Measurements from ENCODE around the gene GAL3ST2. TPM values are rescaled to one million over a fixed set of nuclear protein-coding genes. Genes with fewer than 3 reads are reported as not detected.

The GAL3ST2 gene
- total RNA-seq, 4 donors from 2014 or later, result 0.40 TPM; not detected in 3

GRCh38 chr2:241770185-241770935 lies 6.3 kb upstream of the GAL3ST2 start:
- Histone ChIP-seq H3K36me3 (peaks cover 0 to 16% of the 10 kb centered on the region in 2 donors), H3K27me3 (peaks cover 51% of the 10 kb centered on the region), H3K27ac (no peak overlapping the region), H3K4me3 (no peak overlapping the region), H3K4me1 (peaks cover 0 to 20% (median 7%) of the 10 kb centered on the region in 3 donors), H3K9me3 (no peaks in the 10 kb centered on the region)
- no peak for TF ChIP-seq POLR2A (IDR thresholded peaks at IDR 0.05)
- no peak for TF ChIP-seq CTCF (IDR thresholded peaks at IDR 0.05)
- TF ChIP-seq EP300 (IDR thresholded peaks at IDR 0.05), result no peak
- TF ChIP-seq POLR2AphosphoS5 (IDR thresholded peaks at IDR 0.05), result no peak
- ATAC-seq, result no peak
- 40% methylated on average over 1 of the region's 27 CpGs; no CpG with 5 or more reads in 1 of the 2 donors for WGBS, 2 donors (ENCODE audit: low coverage in 1 of 2)

- TF ChIP-seq POLR2AphosphoS5 (IDR thresholded peaks at IDR 0.05) (no peak), CTCF (IDR thresholded peaks at IDR 0.05) (no peak), POLR2A (IDR thresholded peaks at IDR 0.05) (no peak), EP300 (IDR thresholded peaks at IDR 0.05) (no peak)
- H3K27ac ChIP-seq, result no peak overlapping the region
- H3K27me3 ChIP-seq, result peaks cover 57% of the 10 kb centered on the region
- no peaks in the 10 kb centered on the region for H3K9me3 ChIP-seq
- peaks cover 0 to 16% of the 10 kb centered on the region in 2 donors for H3K36me3 ChIP-seq
- ATAC-seq, result no peak
- no peak overlapping the region for H3K4me3 ChIP-seq
- 100% methylated on average over 1 of the region's 12 CpGs; no CpG with 5 or more reads in 1 of the 2 donors for WGBS, 2 donors (ENCODE audit: low coverage in 1 of 2)
- H3K4me1 ChIP-seq, result peaks cover 0 to 20% (median 7%) of the 10 kb centered on the region in 3 donors
Measured at GRCh38 chr2:241770936-241771285, 5.7 kb upstream of the GAL3ST2 start.

- Histone ChIP-seq H3K4me3 (no peak overlapping the region), H3K27ac (no peak overlapping the region), H3K36me3 (peaks cover 0 to 16% of the 10 kb centered on the region in 2 donors), H3K4me1 (peaks cover 0 to 20% (median 7%) of the 10 kb centered on the region in 3 donors), H3K9me3 (no peaks in the 10 kb centered on the region), H3K27me3 (peaks cover 62% of the 10 kb centered on the region)
- WGBS, 2 donors (ENCODE audit: low coverage in 1 of 2), result 0% methylated on average over 5 of the region's 38 CpGs; no CpG with 5 or more reads in 1 of the 2 donors
- ATAC-seq, result peak; percentile 56
- TF ChIP-seq EP300 (IDR thresholded peaks at IDR 0.05), result no peak
- TF ChIP-seq POLR2A (IDR thresholded peaks at IDR 0.05), result no peak
- TF ChIP-seq POLR2AphosphoS5 (IDR thresholded peaks at IDR 0.05), result peak; percentile 7
- no peak for TF ChIP-seq CTCF (IDR thresholded peaks at IDR 0.05)
Measured at GRCh38 chr2:241771286-241772062, 5.1 kb upstream of the GAL3ST2 start.

- TF ChIP-seq CTCF (IDR thresholded peaks at IDR 0.05) (no peak), POLR2AphosphoS5 (IDR thresholded peaks at IDR 0.05) (no peak), POLR2A (IDR thresholded peaks at IDR 0.05) (no peak), EP300 (IDR thresholded peaks at IDR 0.05) (no peak)
- Histone ChIP-seq H3K4me1 (peaks cover 0 to 20% (median 7%) of the 10 kb centered on the region in 3 donors), H3K27me3 (peaks cover 68% of the 10 kb centered on the region), H3K9me3 (no peaks in the 10 kb centered on the region), H3K4me3 (no peak overlapping the region), H3K27ac (no peak overlapping the region), H3K36me3 (peaks cover 0 to 16% of the 10 kb centered on the region in 2 donors)
- WGBS, 2 donors (ENCODE audit: low coverage in 1 of 2), result 31 to 47% methylated on average over 5 to 7 of the region's 9 CpGs
- ATAC-seq, result no peak
Measured at GRCh38 chr2:241772063-241772499, 4.5 kb upstream of the GAL3ST2 start.

Data from gastroesophageal sphincter (tissue), 4 donors.